Brain microvascular endothelial cell (primary cell): ENCODE data around the gene NOTUM.

Experiments used
- DNase-seq: peaks from one replicate; pipeline ENCODE4 v3.0.0-alpha.2; 2020
- H3K27ac ChIP-seq: fragments of 250-450 bp; sonication (Bioruptor Pico); 2 replicates; pipeline ENCODE4 v1.5.1; 2020; ENCODE audit warnings: mild to moderate bottlenecking, moderate library complexity
- H3K27me3 ChIP-seq: fragments of 250-450 bp; sonication (Bioruptor Pico); replicated peaks from 2 replicates; pipeline ENCODE4 v1.5.1; 2020; ENCODE audit warnings: mild to moderate bottlenecking
- H3K36me3 ChIP-seq: fragments of 250-450 bp; sonication (Bioruptor Pico); replicated peaks from 2 replicates; pipeline ENCODE4 v1.5.1; 2020; ENCODE audit warnings: mild to moderate bottlenecking
- H3K4me3 ChIP-seq: 2 replicates; pipeline ENCODE4 v1.5.1; 2011; ENCODE audit warnings: low read depth, mild to moderate bottlenecking, control low read depth, low read length, moderate library complexity
- in situ Hi-C: cut with HindIII; loops from 2 replicates; pipeline ENCODE4 v1.10.0; 2017; ENCODE audit warnings: low sequenced_read_pairs, low pct_ligation_motif_present
- TF ChIP-seq, protein P1 (sequence below): IDR thresholded peaks from 2 replicates; pipeline ENCODE4 v1.5.1; 2011; ENCODE audit warnings: low read depth, mild to moderate bottlenecking, moderate library complexity, low read length, control low read depth, inconsistent platforms; ENCODE audit errors: missing control alignments

Gene NOTUM

DNA sequence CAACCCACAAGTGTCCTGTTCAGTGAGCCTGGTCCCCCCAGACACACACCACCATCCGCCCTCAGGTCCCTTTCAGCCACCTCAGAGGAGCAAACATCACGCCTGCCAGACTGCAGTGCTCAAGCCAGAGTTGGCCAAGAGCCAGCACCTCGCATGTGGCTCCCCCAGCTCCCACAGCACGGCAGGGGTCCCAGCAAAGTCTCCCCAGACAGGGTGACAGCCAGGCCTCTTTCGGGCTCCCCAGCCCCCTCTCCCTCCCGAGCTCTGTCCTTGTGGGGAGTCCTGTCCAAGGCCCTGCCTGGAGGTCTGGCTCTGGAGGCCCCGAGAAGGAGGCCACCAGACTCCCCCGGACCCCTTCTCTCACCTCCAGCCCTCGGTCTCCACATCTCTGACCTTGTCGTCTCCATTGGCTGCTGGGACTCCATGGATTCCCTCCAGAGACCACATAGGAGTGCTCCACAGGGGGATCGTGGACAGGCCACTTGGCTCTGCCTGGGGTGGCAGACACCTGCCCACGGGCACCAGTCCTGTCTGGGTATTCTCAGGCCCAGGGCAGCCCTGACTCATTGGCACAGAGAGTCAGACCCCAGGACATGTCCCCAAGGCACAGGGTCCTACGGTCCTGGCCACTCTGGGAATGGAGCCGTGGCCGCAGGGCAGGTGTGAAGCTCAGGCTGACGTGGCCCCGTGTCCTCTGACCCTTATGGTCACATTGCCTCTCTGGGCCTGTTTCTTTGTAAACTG lies 12.2 kb downstream of the NOTUM start:
- TF ChIP-seq, protein P1, sequence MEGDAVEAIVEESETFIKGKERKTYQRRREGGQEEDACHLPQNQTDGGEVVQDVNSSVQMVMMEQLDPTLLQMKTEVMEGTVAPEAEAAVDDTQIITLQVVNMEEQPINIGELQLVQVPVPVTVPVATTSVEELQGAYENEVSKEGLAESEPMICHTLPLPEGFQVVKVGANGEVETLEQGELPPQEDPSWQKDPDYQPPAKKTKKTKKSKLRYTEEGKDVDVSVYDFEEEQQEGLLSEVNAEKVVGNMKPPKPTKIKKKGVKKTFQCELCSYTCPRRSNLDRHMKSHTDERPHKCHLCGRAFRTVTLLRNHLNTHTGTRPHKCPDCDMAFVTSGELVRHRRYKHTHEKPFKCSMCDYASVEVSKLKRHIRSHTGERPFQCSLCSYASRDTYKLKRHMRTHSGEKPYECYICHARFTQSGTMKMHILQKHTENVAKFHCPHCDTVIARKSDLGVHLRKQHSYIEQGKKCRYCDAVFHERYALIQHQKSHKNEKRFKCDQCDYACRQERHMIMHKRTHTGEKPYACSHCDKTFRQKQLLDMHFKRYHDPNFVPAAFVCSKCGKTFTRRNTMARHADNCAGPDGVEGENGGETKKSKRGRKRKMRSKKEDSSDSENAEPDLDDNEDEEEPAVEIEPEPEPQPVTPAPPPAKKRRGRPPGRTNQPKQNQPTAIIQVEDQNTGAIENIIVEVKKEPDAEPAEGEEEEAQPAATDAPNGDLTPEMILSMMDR: no peak
- Histone ChIP-seq H3K36me3 (no peaks in the 10 kb centered on the region), H3K4me3 (no peak overlapping the region), H3K27me3 (peaks cover 2% of the 10 kb centered on the region), H3K27ac (no peak overlapping the region)
- in situ Hi-C loops: no loop called here
- DNase-seq: no peak

DNA sequence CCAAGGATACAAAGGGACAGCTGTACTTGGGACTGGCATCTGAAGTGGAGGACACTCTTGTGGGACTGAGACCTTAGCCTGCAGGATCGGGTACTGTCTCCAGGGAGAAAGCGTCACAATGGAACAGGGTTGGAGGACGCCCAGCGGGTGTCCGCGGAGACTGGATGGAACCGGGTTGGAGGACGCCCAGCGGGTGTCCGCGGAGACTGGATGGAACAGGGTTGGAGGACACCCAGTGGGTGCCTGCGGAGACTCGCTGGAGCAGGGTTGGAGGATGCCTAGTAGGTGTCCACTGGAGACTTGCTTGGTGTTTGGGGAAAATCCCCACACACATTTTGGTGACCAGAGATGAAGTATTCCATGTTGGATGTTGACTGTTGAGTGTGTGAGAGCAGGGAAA lies 13.8 kb downstream of the NOTUM start, which contains the start of gene MYADML2:
MYADML2 (minus strand) TSS at position 45 of the 400 bp plus-strand sequence. CDS start 5,492 bp downstream, outside the sequence.
- DNase-seq: no peak
- no peak within 1 kb of the TSS for H3K27ac ChIP-seq
- in situ Hi-C loops: no loop called here
- H3K4me3 ChIP-seq: no peak within 1 kb of the TSS
- H3K36me3 ChIP-seq: no peaks in the 10 kb centered on the region
- TF ChIP-seq, protein P1: no peak
- H3K27me3 ChIP-seq: no peaks in the 10 kb centered on the region

DNA sequence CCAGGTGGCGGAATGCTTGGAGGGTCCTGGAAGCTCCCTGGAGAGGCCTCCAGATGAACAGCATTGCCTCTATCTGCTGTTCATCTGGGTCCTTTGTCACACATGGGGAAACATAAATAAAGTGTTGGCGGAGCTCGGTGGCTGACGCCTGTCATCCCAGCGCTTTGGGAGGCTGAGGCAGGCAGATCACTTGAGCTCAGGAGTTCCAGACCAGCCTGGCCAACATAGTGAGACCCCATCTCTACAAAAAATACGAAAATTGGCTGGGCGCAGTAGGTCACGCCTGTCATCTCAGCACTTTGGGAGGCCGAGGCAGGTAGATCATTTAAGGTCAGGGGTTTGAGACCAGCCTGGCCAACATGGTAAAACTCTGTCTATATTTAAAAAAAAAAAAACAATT lies 16.1 kb downstream of the NOTUM start:
- H3K27me3 ChIP-seq: peaks cover 6% of the 10 kb centered on the region
- no peaks in the 10 kb centered on the region for H3K36me3 ChIP-seq
- H3K27ac ChIP-seq: no peak overlapping the region
- TF ChIP-seq, protein P1: no peak
- DNase-seq: no peak
- in situ Hi-C loops: no loop called here
- H3K4me3 ChIP-seq: no peak overlapping the region

DNA sequence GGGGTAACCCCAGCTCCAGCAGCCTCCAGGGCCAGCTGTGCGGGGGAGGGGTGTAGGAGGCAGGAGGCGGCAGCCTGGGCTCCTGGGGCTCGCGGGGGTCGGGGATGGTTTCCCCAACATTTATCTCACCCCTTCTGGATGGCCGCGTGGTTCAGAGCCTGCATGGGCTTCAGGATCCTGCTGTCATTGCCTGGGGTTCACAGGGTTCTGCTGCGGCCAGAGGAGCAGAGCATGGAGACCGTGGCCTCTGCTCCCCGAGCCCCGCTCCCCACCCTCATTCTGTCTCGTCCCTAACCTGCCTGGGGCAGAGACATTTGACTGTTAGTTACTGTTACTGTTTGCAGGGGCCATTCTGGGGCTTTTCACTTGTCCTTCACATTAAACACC lies 18.8 kb downstream of the NOTUM start:
- no peak overlapping the region for H3K4me3 ChIP-seq
- H3K27ac ChIP-seq: no peak overlapping the region
- peaks cover 6% of the 10 kb centered on the region for H3K27me3 ChIP-seq
- in situ Hi-C loops: no loop called here
- DNase-seq: no peak
- TF ChIP-seq, protein P1: no peak
- H3K36me3 ChIP-seq: no peaks in the 10 kb centered on the region

DNA sequence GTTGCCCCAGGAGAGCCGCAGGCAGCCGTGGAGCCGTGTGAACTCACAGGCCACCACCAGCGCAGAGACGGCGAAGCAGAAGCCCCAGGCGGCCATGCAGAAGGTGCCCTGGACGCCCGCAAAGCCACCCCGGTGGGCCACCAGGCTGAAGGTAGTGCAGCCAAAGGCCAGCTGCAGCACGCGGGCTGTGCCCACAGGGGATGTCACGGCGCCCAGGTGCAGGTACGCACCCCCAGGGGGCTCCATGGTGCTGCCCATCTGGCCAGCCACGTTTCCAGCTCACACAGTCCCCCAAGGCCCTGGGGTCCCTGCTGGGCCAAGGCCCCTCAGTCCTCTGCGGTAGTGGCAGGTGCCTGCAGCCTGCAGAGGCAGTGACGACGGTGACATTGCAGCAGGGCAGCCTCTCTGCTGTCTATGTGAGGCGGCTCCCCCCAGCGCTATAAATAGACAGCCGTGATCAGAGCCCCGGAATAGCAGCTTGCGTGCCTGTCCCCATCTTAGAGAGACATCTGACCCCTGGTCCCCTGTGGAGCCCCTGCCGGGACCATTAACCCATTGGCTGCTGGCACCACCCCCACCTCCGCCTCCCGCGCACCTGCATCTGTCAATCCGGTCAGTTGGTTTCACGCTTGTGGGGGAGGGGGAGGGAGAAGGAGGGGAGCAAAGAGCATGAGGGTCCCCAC lies 19.4 kb downstream of the NOTUM start:
- in situ Hi-C loops: no loop called here
- Histone ChIP-seq H3K27me3 (peaks cover 6% of the 10 kb centered on the region), H3K36me3 (no peaks in the 10 kb centered on the region), H3K27ac (no peak overlapping the region), H3K4me3 (no peak overlapping the region)
- no peak for DNase-seq
- TF ChIP-seq, protein P1: no peak
